HepG2 (cell line): ENCODE measurements around the gene IAH1. TPM values are rescaled to one million over a fixed set of nuclear protein-coding genes. Genes with fewer than 3 reads are reported as not detected.

Experiments used
- ATAC-seq: fragments of 200-7000 bp; cut with Tn5 transposase; 3 replicates; pipeline ENCODE4 v1.9.1; 2020; ENCODE audit warnings: mild to moderate bottlenecking, moderate library complexity
- BruUV-seq: library from RNA; stranded (reverse); fragments of 400-500 nt; replicated peaks from 2 replicates; lab custom pipeline; 2021; lab: Mats Ljungman, UMichigan
- CTCF ChIA-PET: fragments of 300-600 bp; formaldehyde crosslinking; extraction: SDS; loops from one replicate; lab custom pipeline; 2021; ENCODE audit warnings: low total read pairs, inconsistent platforms, low intra/inter-chr PET ratio; lab: Yijun Ruan, JAX
- POLR2A ChIA-PET: fragments of 350-600 bp; sonication (Branson Sonifier 250); formaldehyde crosslinking; loops from one replicate; lab custom pipeline; 2020; ENCODE audit warnings: antibody characterized with exemption, inconsistent platforms; lab: Yijun Ruan, JAX
- DNase-seq: peaks from one replicate; pipeline ENCODE4 v3.0.0-alpha.2; 2015; ENCODE audit warnings: low spot score
- FAIRE-seq: peaks from 3 replicates; lab custom pipeline; 2011; peaks lifted over from hg19 to GRCh38; lab: Jason Lieb, UNC
- H2AFZ ChIP-seq: one replicate; pipeline ENCODE4 v1.6.1; 2011; ENCODE audit warnings: low read length, inconsistent platforms
- H3K27ac ChIP-seq: fragments of 300-600 bp; 3 replicates; pipeline ENCODE4 v1.8.0; 2011; ENCODE audit warnings: mixed run types, mild to moderate bottlenecking, mixed read lengths, low read length, inconsistent platforms; ENCODE audit not compliant: insufficient read depth; ENCODE audit errors: extremely low read length
- H3K27me3 ChIP-seq, 2 experiments: fragments of 200-600 bp in 1 of 2; 2 replicates in 1 of 2; 3 replicates in 1 of 2; pipeline versions ENCODE4 v1.6.0 to v1.8.0; 2011; ENCODE audit warnings: low read length in 2 of 2, mild to moderate bottlenecking in 2 of 2, moderate library complexity in 2 of 2, inconsistent platforms in 1 of 2; ENCODE audit not compliant: insufficient read depth in 2 of 2, control insufficient read depth in 1 of 2
- H3K36me3 ChIP-seq, 2 experiments: fragments of 200-600 bp in 1 of 2; replicated peaks in 1 of 2; 2 replicates in 1 of 2; 3 replicates in 1 of 2; pipeline versions ENCODE4 v1.5.1 to v1.8.0; 2011; ENCODE audit warnings: low read length in 2 of 2, inconsistent platforms in 1 of 2; ENCODE audit not compliant: insufficient read depth in 2 of 2, control insufficient read depth in 1 of 2
- H3K4me1 ChIP-seq: 2 replicates; pipeline ENCODE4 v1.5.1; 2012; ENCODE audit warnings: low read length, inconsistent platforms; ENCODE audit not compliant: insufficient read depth
- H3K4me2 ChIP-seq: 2 replicates; pipeline ENCODE4 v1.6.0; 2011; ENCODE audit warnings: low read depth, low read length, inconsistent platforms
- H3K4me3 ChIP-seq, 3 experiments: fragments of 200-600 bp in 1 of 3; sonication (generic), shearing (Covaris generic) in 1 of 3; replicated peaks in 1 of 3; 2 replicates each; pipeline ENCODE4 v1.5.1; 2011 to 2016; ENCODE audit warnings: low read length in 3 of 3, inconsistent platforms in 2 of 3, low read depth in 2 of 3, mild to moderate bottlenecking in 2 of 3, control low read depth in 1 of 3, mixed read lengths in 1 of 3; ENCODE audit not compliant: insufficient read depth in 1 of 3
- H3K79me2 ChIP-seq: one replicate; pipeline ENCODE4 v1.6.1; 2011; ENCODE audit warnings: low read length, inconsistent platforms; ENCODE audit not compliant: insufficient read depth
- H3K9ac ChIP-seq: 2 replicates; pipeline ENCODE4 v1.6.0; 2011; ENCODE audit warnings: mild to moderate bottlenecking, low read depth, low read length, inconsistent platforms; ENCODE audit not compliant: insufficient read depth
- H3K9me3 ChIP-seq: 2 replicates; pipeline ENCODE4 v1.5.1; 2012; ENCODE audit warnings: mild to moderate bottlenecking, low read length
- H4K20me1 ChIP-seq: 2 replicates; pipeline ENCODE4 v1.6.0; 2011; ENCODE audit warnings: inconsistent platforms, mild to moderate bottlenecking, low read length, moderate library complexity; ENCODE audit not compliant: insufficient read depth
- AHR ChIP-seq: IDR thresholded peaks from 2 replicates; pipeline ENCODE4 v1.6.1; 2018; ENCODE audit warnings: missing genetic modification reagents, missing compliant biosample characterization
- ATF1 ChIP-seq: IDR thresholded peaks from 2 replicates; pipeline ENCODE4 v1.6.1; 2016; ENCODE audit warnings: mild to moderate bottlenecking, control low read depth
- GPBP1L1 ChIP-seq: sonication (generic); formaldehyde crosslinking; IDR thresholded peaks from 2 replicates; pipeline ENCODE4 v1.5.0; 2020; ENCODE audit warnings: mild to moderate bottlenecking, missing genetic modification reagents
- HDAC6 ChIP-seq: fragments of 200-600 bp; sonication (generic); IDR thresholded peaks from 2 replicates; pipeline ENCODE4 v1.7.0; 2017; ENCODE audit warnings: mild to moderate bottlenecking, antibody characterized with exemption, low read length, low read depth
- IRF9 ChIP-seq: sonication (generic); formaldehyde crosslinking; IDR thresholded peaks from 2 replicates; pipeline ENCODE4 v1.8.0; 2022; ENCODE audit warnings: missing genetic modification reagents, mild to moderate bottlenecking, borderline replicate concordance
- ISL2 ChIP-seq: sonication (generic); formaldehyde crosslinking; IDR thresholded peaks from 2 replicates; pipeline ENCODE4 v1.5.0; 2020; ENCODE audit warnings: missing genetic modification reagents
- NR2F2 ChIP-seq: IDR thresholded peaks from 2 replicates; pipeline ENCODE4 v1.6.1; 2012; ENCODE audit warnings: low read depth, inconsistent platforms, borderline replicate concordance
- PCBP1 ChIP-seq: fragments of 200-400 bp; formaldehyde crosslinking; IDR thresholded peaks from 2 replicates; pipeline ENCODE4 v1.6.1; 2017; ENCODE audit warnings: mild to moderate bottlenecking, low read depth, low read length, borderline replicate concordance
- POLR2G ChIP-seq: fragments of 200-400 bp; formaldehyde crosslinking; IDR thresholded peaks from 2 replicates; pipeline ENCODE4 v1.6.1; 2018; ENCODE audit warnings: mild to moderate bottlenecking, low read depth, low read length, moderate library complexity
- RXRB ChIP-seq: IDR thresholded peaks from 2 replicates; pipeline ENCODE4 v1.6.1; 2016; ENCODE audit warnings: borderline replicate concordance, missing genetic modification reagents, missing compliant biosample characterization
- TGIF2 ChIP-seq: IDR thresholded peaks from 2 replicates; pipeline ENCODE4 v1.6.1; 2016; ENCODE audit warnings: control low read depth, missing compliant biosample characterization
- TRIM22 ChIP-seq: fragments of 450-650 bp; IDR thresholded peaks from 2 replicates; pipeline ENCODE4 v1.6.1; 2017
- ZBTB33 ChIP-seq: sonication (generic); formaldehyde crosslinking; IDR thresholded peaks from 2 replicates; pipeline ENCODE4 v1.4.0; 2020; ENCODE audit warnings: missing genetic modification reagents
- ZFAT ChIP-seq: sonication (generic); formaldehyde crosslinking; conservative IDR thresholded peaks from 2 replicates; pipeline ENCODE4 v1.8.1; 2023; ENCODE audit warnings: missing genetic modification reagents, inconsistent platforms
- ZNF121 ChIP-seq: sonication (generic); formaldehyde crosslinking; IDR thresholded peaks from 2 replicates; pipeline ENCODE4 v1.5.0; 2020; ENCODE audit warnings: mild to moderate bottlenecking, missing genetic modification reagents
- ZNF576 ChIP-seq: sonication (generic); formaldehyde crosslinking; IDR thresholded peaks from 2 replicates; pipeline ENCODE4 v1.4.0; 2020; ENCODE audit warnings: mild to moderate bottlenecking, missing genetic modification reagents
- ZNF713 ChIP-seq: sonication (generic); formaldehyde crosslinking; IDR thresholded peaks from 2 replicates; pipeline ENCODE4 v1.4.0; 2020; ENCODE audit warnings: mild to moderate bottlenecking, missing genetic modification reagents
- ZSCAN12 ChIP-seq: sonication (generic); formaldehyde crosslinking; IDR thresholded peaks from 2 replicates; pipeline ENCODE4 v1.9.0; 2021; ENCODE audit warnings: mild to moderate bottlenecking, missing genetic modification reagents
- WGBS: methylation state at CpG from one replicate; pipeline ENCODE4 v1.1.6; 2017; ENCODE audit warnings: low lambda C conversion rate; 5-methylcytosine and 5-hydroxymethylcytosine counted together
- in situ Hi-C: cut with HindIII; loops from 2 replicates; pipeline ENCODE4 v1.10.0; 2017; ENCODE audit warnings: low pct_unique_long_range_greater_than_20kb; ENCODE audit not compliant: extremely low pct_ligation_motif_present
- intact Hi-C: fragments of 100-400 bp; cut with micrococcal nuclease; formaldehyde crosslinking; loops from one replicate; pipeline ENCODE4 v1.10.0; 2022; ENCODE audit not compliant: unreplicated experiment
- polyA plus RNA-seq, 8 experiments: library from polyadenylated mRNA; depleted of rRNA in 3 of 8; stranded (reverse) in 7 of 8; unstranded in 1 of 8; fragments of >200 nt; fragmentation: Illumina TruSeq in 4 of 8; extraction: Trizol in 4 of 8; gene quantifications; 2 replicates each; pipeline versions ENCODE4 v1.2.1 to v1.2.3, GENCODE V29; 2011 to 2016; ENCODE audit warnings: low read depth in 4 of 8, missing spikeins in 1 of 8, mixed read lengths in 1 of 8; ENCODE audit not compliant: insufficient read depth in 1 of 8
- total RNA-seq, 5 experiments: library from RNA; depleted of rRNA; stranded (reverse); fragments of >200 nt; fragmentation: Illumina TruSeq; extraction: Trizol; gene quantifications; 2 replicates each; pipeline ENCODE4 v1.2.3, GENCODE V29; 2016; ENCODE audit warnings: low read depth in 1 of 5

IAH1 gene
- total and polyA plus RNA-seq, 2 of the 13 experiments (the other 11 are each of a cell fraction or from before 2014, with no cell fraction given) = 43.6 to 44.4 TPM

GRCh38 chr2:9524291-9524690, 49.9 kb downstream of the IAH1 start:
- TF ChIP-seq ZNF576 (CRISPR knock-in tag) = no peak
- no peak for TF ChIP-seq ATF1 (CRISPR knock-in tag)
- no peak for TF ChIP-seq TRIM22
- TF ChIP-seq ISL2 (CRISPR knock-in tag) = no peak
- TF ChIP-seq ZSCAN12 (CRISPR knock-in tag) = no peak
- no peak for TF ChIP-seq ZNF713
- TF ChIP-seq PCBP1 = no peak
- TF ChIP-seq ZNF121 (CRISPR knock-in tag) = no peak
- TF ChIP-seq AHR (CRISPR knock-in tag) = no peak
- no peak for TF ChIP-seq ZBTB33 (CRISPR knock-in tag)
- no peak for TF ChIP-seq NR2F2
- no peak for TF ChIP-seq POLR2G
- no peak for TF ChIP-seq HDAC6
- no peak for TF ChIP-seq IRF9 (CRISPR knock-in tag)
- TF ChIP-seq ZFAT (CRISPR knock-in tag) = no peak
- no peak for TF ChIP-seq TGIF2 (CRISPR knock-in tag)
- no peak for TF ChIP-seq GPBP1L1 (CRISPR knock-in tag)
- TF ChIP-seq RXRB (CRISPR knock-in tag) = no peak
- H4K20me1 ChIP-seq = no peaks in the 10 kb centered on the region
- CTCF ChIA-PET = no interaction called here
- H3K9me3 ChIP-seq = no peaks in the 10 kb centered on the region
- H3K36me3 ChIP-seq = peaks cover 17 to 54% of the 10 kb centered on the region in 2 experiments
- no peaks in the 10 kb centered on the region for H3K27me3 ChIP-seq
- POLR2A ChIA-PET = no interaction called here
- intact Hi-C loops (no loop called here), in situ Hi-C loops (no loop called here)
- no peak overlapping the region for H3K9ac ChIP-seq
- H2AFZ ChIP-seq = no peak overlapping the region
- BruUV-seq = no TSS peak
- no peak overlapping the region for H3K27ac ChIP-seq
- H3K79me2 ChIP-seq = no peaks in the 10 kb centered on the region
- ATAC-seq (no peak), DNase-seq (no peak), FAIRE-seq (no peak)
- H3K4me3 ChIP-seq = no peak overlapping the region
- peaks cover 12% of the 10 kb centered on the region for H3K4me1 ChIP-seq
- no peak overlapping the region for H3K4me2 ChIP-seq
- 96% methylated on average over 8 of the region's 8 CpGs for WGBS
